Measurements from ENCODE around the gene FBN3. TPM values are rescaled to one million over a fixed set of nuclear protein-coding genes. Genes with fewer than 3 reads are reported as not detected.
A peak's percentile ranks its signal among the peaks of the same experiment; 100 is the strongest.

The FBN3 gene
- total and polyA plus RNA-seq, 3 donors from 2014 or later = 0.62 to 17.8 (median 2.3) TPM

- Histone ChIP-seq H3K36me3 (ENCODE audit: low read depth, missing control alignments) (no peaks in the 10 kb centered on the region), H3K27me3 (no peaks in the 10 kb centered on the region), H3K27ac (no peak overlapping the region), H3K9me3 (no peaks in the 10 kb centered on the region), H3K4me1 (no peaks in the 10 kb centered on the region), H3K4me3 (no peak overlapping the region)
- peak; percentile 20 for DNase-seq
- WGBS, 2 donors = 68 to 86% methylated on average over 3 to 6 of the region's 6 CpGs
- intact Hi-C loops (cut with DNase I; ENCODE audit: low total_unique reads) = no loop called here
- TF ChIP-seq POLR2A (IDR thresholded peaks at IDR 0.05) (no peak), CTCF (IDR thresholded peaks at IDR 0.05) (no peak)
Observed at GRCh38 chr19:8115805-8116396, 33.5 kb downstream of the FBN3 start.

GRCh38 chr19:8113017-8113416 lies 36.4 kb downstream of the FBN3 start:
- 77 to 79% methylated on average over 5 of the region's 5 CpGs for WGBS, 2 donors
- H3K27me3 ChIP-seq = no peaks in the 10 kb centered on the region
- H3K4me1 ChIP-seq = no peaks in the 10 kb centered on the region
- no peaks in the 10 kb centered on the region for H3K36me3 ChIP-seq (ENCODE audit: low read depth, missing control alignments)
- no peak for DNase-seq
- intact Hi-C loops (cut with DNase I; ENCODE audit: low total_unique reads) = no loop called here
- no peaks in the 10 kb centered on the region for H3K9me3 ChIP-seq
- TF ChIP-seq POLR2A (IDR thresholded peaks at IDR 0.05) (no peak), CTCF (IDR thresholded peaks at IDR 0.05) (no peak)
- H3K27ac ChIP-seq = no peak overlapping the region
- H3K4me3 ChIP-seq = no peak overlapping the region

GRCh38 chr19:8111376-8111775 lies 38.0 kb downstream of the FBN3 start:
- no peaks in the 10 kb centered on the region for H3K36me3 ChIP-seq (ENCODE audit: low read depth, missing control alignments)
- H3K4me3 ChIP-seq = no peak overlapping the region
- intact Hi-C loops (cut with DNase I; ENCODE audit: low total_unique reads) = no loop called here
- H3K9me3 ChIP-seq = no peaks in the 10 kb centered on the region
- DNase-seq = no peak
- TF ChIP-seq POLR2A (IDR thresholded peaks at IDR 0.05) = no peak
- no peak for TF ChIP-seq CTCF (IDR thresholded peaks at IDR 0.05)
- H3K4me1 ChIP-seq = no peaks in the 10 kb centered on the region
- no peak overlapping the region for H3K27ac ChIP-seq
- 96% methylated on average over 14 of the region's 16 CpGs; no CpG with 5 or more reads in 1 of the 2 donors for WGBS, 2 donors
- H3K27me3 ChIP-seq = no peaks in the 10 kb centered on the region

GRCh38 chr19:8110931-8111330 lies 38.5 kb downstream of the FBN3 start:
- TF ChIP-seq POLR2A (IDR thresholded peaks at IDR 0.05) = no peak
- no peak for TF ChIP-seq CTCF (IDR thresholded peaks at IDR 0.05)
- Histone ChIP-seq H3K9me3 (no peaks in the 10 kb centered on the region), H3K4me1 (no peaks in the 10 kb centered on the region), H3K4me3 (no peak overlapping the region), H3K36me3 (ENCODE audit: low read depth, missing control alignments) (no peaks in the 10 kb centered on the region), H3K27ac (no peak overlapping the region), H3K27me3 (no peaks in the 10 kb centered on the region)
- DNase-seq = no peak
- WGBS, 2 donors = 100% methylated on average over 1 to 16 of the region's 16 CpGs
- intact Hi-C loops (cut with DNase I; ENCODE audit: low total_unique reads) = no loop called here

All from testis (tissue), 3 donors.